ENCODE measurements around the gene RAPGEF1. TPM values are rescaled to one million over a fixed set of nuclear protein-coding genes. Genes with fewer than 3 reads are reported as not detected.

RAPGEF1 gene
- total and polyA plus RNA-seq, 2 of the 13 experiments (the other 11 are each of a cell fraction or from before 2014, with no cell fraction given), result 21.2 to 38.9 TPM

GRCh38 chr9:131762356-131762932 lies 22.6 kb upstream of the RAPGEF1 start (continued):
- TF ChIP-seq HMGA1 (CRISPR knock-in tag; conservative IDR thresholded peaks at IDR 0.05), result no peak
- no peak for TF ChIP-seq THYN1 (CRISPR knock-in tag; IDR thresholded peaks at IDR 0.05; ENCODE audit: borderline replicate concordance, low read depth)
- 0 out of 2 replicates have a peak, but pooled peaks have one; percentile 21 for TF ChIP-seq GFI1 (CRISPR knock-in tag; IDR thresholded peaks at IDR 0.05; ENCODE audit: borderline replicate concordance)
- no peak for TF ChIP-seq SNAI1 (CRISPR knock-in tag; IDR thresholded peaks at IDR 0.05; ENCODE audit: borderline replicate concordance)
- no peak for TF ChIP-seq CENPBD1 (CRISPR knock-in tag; IDR thresholded peaks at IDR 0.05; ENCODE audit: borderline replicate concordance, low read depth)
- no peak for TF ChIP-seq MEIS1 (CRISPR knock-in tag; IDR thresholded peaks at IDR 0.05; ENCODE audit: borderline replicate concordance)
- TF ChIP-seq ZFP90 (CRISPR knock-in tag; IDR thresholded peaks at IDR 0.05; ENCODE audit: borderline replicate concordance), result no peak
- TF ChIP-seq MBNL3 (CRISPR knock-in tag; conservative IDR thresholded peaks at IDR 0.05), result no peak
- no peak for TF ChIP-seq TAF1 (CRISPR knock-in tag; IDR thresholded peaks at IDR 0.05)
- no peak for TF ChIP-seq ZBTB7A (CRISPR knock-in tag; IDR thresholded peaks at IDR 0.05)
- TF ChIP-seq KLF16 (CRISPR knock-in tag; IDR thresholded peaks at IDR 0.05), result no peak
- TF ChIP-seq POLR2A (IDR thresholded peaks at IDR 0.05; ENCODE audit: insufficient read depth in 1 of 2, low read depth in 2 of 2, low read length in 2 of 2), result no peak
- TF ChIP-seq ZNF34 (CRISPR knock-in tag; IDR thresholded peaks at IDR 0.05; ENCODE audit: borderline replicate concordance), result no peak
- no peak for TF ChIP-seq ZNF383 (CRISPR knock-in tag; IDR thresholded peaks at IDR 0.05; ENCODE audit: borderline replicate concordance)
- TF ChIP-seq NBN (conservative IDR thresholded peaks at IDR 0.05), result no peak
- TF ChIP-seq GZF1 (CRISPR knock-in tag; IDR thresholded peaks at IDR 0.05), result no peak
- TF ChIP-seq RBAK (CRISPR knock-in tag; IDR thresholded peaks at IDR 0.05), result no peak
- TF ChIP-seq JDP2 (CRISPR knock-in tag; IDR thresholded peaks at IDR 0.05; ENCODE audit: borderline replicate concordance), result no peak
- TF ChIP-seq ZNF75D (CRISPR knock-in tag; IDR thresholded peaks at IDR 0.05; ENCODE audit: borderline replicate concordance), result no peak
- no peak for TF ChIP-seq STAT5B (CRISPR knock-in tag; IDR thresholded peaks at IDR 0.05)
- no peak for TF ChIP-seq ZNF3 (CRISPR knock-in tag; IDR thresholded peaks at IDR 0.05)
- TF ChIP-seq ZSCAN30 (CRISPR knock-in tag; IDR thresholded peaks at IDR 0.05), result no peak
- no peak for TF ChIP-seq ZBTB21 (CRISPR knock-in tag; IDR thresholded peaks at IDR 0.05)
- no peak for TF ChIP-seq NONO (IDR thresholded peaks at IDR 0.05)
- TF ChIP-seq NONO (CRISPR knock-in tag; conservative IDR thresholded peaks at IDR 0.05), result peak; percentile 62; the same call in 1 of the 2 replicates
- 0 out of 2 replicates have a peak, but pooled peaks have one; percentile 45 for TF ChIP-seq ZHX1 (CRISPR knock-in tag; IDR thresholded peaks at IDR 0.05; ENCODE audit: low read depth)
- no peak for TF ChIP-seq ZNF468 (CRISPR knock-in tag; IDR thresholded peaks at IDR 0.05)
- TF ChIP-seq ZNF7 (CRISPR knock-in tag; IDR thresholded peaks at IDR 0.05), result no peak
- TF ChIP-seq ZKSCAN5 (CRISPR knock-in tag; IDR thresholded peaks at IDR 0.05), result no peak
- no peak for TF ChIP-seq TFDP2 (CRISPR knock-in tag; IDR thresholded peaks at IDR 0.05)
